HG03571 (cell line): Measurements from ENCODE around the gene RBM15B.
"Not testable (repeated sequence)": the region's sequence is repeated elsewhere in the genome, so short reads cannot be mapped to it uniquely, and the experiment has no call there.

Source experiments
- ATAC-seq: cut with Tn5 transposase; IDR thresholded peaks from one replicate; pipeline ENCODE4 v1.9.1; 2021; ENCODE audit not compliant: unreplicated experiment

The RBM15B gene, protein sequence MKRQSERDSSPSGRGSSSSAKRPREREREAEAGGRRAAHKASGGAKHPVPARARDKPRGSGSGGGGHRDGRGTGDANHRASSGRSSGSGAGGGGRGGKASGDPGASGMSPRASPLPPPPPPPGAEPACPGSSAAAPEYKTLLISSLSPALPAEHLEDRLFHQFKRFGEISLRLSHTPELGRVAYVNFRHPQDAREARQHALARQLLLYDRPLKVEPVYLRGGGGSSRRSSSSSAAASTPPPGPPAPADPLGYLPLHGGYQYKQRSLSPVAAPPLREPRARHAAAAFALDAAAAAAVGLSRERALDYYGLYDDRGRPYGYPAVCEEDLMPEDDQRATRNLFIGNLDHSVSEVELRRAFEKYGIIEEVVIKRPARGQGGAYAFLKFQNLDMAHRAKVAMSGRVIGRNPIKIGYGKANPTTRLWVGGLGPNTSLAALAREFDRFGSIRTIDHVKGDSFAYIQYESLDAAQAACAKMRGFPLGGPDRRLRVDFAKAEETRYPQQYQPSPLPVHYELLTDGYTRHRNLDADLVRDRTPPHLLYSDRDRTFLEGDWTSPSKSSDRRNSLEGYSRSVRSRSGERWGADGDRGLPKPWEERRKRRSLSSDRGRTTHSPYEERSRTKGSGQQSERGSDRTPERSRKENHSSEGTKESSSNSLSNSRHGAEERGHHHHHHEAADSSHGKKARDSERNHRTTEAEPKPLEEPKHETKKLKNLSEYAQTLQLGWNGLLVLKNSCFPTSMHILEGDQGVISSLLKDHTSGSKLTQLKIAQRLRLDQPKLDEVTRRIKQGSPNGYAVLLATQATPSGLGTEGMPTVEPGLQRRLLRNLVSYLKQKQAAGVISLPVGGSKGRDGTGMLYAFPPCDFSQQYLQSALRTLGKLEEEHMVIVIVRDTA

DNA sequence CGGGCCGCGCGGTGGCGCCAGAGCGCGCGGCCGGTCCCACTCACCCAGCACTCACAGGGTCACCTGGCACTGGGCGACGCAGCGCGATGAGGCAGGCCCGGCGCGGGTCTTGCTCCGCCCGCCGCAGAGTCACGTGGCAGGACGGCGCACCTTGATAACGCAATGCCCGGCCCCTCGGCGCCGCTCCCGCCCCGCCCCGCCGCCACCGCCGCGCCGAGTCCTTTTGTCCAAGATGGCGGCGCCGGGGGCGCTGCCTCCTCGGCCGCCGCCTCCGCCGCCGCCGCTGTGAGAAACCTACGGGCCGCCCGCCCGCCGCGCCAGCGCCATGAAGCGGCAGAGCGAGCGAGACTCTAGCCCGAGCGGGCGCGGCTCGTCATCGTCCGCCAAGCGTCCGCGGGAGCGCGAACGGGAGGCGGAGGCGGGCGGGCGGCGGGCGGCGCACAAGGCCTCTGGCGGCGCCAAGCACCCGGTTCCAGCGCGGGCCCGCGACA is at the start of gene RBM15B:
RBM15B (plus strand) TSS at position 211 of the 491 bp plus-strand sequence; CDS start at position 326, 115 bp downstream.
- ATAC-seq, result peak; percentile 85

DNA sequence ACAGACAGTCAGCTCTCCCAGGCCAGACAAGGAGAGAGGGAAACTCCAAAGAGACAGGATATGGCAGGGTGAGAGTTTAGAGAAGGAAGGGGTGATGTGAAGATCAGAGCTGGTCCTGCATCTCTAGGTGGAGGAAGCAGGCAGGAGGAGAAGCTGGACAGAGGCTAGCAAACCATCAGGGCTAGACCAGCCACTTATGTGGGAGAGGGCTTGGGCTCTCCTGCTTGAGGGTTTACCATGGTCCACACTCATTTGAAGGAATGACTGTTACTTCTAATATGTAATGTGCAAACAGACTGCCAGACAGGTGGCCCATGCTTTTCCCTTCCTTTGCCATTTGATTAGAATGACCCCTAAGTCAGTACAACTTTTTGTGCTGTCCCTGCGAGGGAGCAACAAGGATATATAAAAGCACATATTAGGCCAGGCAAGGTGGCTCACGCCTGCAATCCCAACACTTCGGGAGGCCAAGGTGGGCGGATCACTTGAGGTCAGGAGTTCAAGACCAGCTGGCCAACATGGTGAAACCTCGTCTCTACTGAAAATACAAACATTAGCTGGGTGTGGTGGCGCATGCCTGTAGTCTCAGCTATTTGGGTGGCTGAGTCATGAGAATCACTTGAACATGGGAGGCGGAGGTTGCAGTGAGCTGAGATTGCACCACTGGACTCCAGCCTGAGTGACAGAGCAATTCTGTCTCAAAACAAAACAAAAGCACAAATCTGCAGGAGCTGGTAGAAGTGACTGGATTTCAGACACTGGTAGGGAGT is 47.0 kb upstream of the RBM15B start:
- no peak for ATAC-seq

DNA sequence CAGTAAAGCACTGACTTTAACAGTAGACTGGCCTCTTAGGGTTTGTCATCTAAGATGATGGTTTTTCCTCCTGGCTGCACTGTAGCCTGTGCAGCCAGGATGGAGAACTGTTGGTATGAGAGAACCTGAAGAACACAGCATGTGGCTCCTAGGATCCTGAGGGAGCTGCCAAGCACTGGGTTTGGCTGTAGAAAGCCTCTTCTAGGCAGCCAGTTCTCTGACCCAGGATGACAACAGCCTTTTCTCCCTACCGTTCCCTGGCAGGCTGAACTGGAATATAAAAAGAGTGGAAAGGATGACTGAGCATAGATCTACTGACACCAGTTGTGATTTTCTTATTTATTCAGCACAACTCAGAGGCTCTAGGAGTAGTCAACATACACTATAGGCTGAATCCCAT is 40.3 kb upstream of the RBM15B start:
- no peak for ATAC-seq

DNA sequence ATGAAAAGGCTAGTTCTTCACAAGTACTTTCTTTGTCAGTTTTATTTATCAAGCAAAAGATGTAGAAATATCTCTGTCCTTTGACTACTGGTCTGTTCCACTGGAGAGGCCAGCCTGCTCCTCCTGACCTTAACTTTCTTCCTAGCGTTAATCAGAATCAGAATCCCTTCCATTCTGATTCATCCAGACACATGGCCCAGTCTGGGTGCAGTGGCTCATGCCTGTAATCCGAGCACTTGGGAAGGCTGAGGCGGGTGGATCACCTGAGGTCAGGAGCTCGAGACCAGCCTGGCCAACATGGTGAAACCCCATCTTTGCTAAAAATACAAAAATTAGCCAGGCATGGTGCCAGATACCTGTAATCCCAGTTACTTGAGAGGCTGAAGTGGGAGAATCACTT is 38.0 kb upstream of the RBM15B start:
- ATAC-seq, result no peak

DNA sequence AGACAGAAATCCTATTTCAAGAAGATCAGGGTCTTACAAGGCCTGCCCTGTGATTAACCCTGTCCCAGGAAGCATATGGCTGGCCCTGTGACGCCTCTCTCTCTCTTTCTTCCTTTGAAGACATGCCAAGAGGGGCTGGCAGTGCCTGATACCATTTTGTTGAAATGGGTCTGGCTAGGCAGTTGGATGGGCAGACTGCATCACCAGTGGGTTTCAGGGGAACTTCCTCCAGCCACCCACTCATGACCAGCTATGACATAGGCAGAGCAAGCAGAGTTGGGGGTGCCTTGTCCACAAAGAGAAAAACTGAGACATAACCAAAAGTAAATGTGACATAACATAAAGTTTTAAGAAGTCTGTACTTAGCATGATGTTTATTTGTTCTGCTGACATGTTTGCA is 37.4 kb upstream of the RBM15B start:
- ATAC-seq, result no peak

DNA sequence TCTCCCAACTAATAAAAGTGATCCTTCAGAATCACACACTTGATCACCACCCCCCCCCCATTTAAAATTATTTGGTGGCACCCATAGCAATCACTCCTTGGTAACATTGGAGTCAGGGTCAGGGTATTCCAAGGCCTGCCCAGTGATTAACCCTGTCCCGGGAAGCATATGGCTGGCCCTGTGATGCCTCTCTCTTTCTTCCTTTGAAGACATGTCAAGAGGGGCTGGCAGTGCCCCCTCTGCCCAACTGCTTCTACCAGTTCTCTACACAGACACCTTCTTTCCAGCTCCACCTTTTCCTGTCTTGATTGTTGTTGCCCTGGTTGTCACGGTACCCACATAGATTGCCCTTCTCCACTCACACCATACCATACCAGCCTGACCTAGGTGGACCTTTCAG is 36.9 kb upstream of the RBM15B start:
- no peak for ATAC-seq

DNA sequence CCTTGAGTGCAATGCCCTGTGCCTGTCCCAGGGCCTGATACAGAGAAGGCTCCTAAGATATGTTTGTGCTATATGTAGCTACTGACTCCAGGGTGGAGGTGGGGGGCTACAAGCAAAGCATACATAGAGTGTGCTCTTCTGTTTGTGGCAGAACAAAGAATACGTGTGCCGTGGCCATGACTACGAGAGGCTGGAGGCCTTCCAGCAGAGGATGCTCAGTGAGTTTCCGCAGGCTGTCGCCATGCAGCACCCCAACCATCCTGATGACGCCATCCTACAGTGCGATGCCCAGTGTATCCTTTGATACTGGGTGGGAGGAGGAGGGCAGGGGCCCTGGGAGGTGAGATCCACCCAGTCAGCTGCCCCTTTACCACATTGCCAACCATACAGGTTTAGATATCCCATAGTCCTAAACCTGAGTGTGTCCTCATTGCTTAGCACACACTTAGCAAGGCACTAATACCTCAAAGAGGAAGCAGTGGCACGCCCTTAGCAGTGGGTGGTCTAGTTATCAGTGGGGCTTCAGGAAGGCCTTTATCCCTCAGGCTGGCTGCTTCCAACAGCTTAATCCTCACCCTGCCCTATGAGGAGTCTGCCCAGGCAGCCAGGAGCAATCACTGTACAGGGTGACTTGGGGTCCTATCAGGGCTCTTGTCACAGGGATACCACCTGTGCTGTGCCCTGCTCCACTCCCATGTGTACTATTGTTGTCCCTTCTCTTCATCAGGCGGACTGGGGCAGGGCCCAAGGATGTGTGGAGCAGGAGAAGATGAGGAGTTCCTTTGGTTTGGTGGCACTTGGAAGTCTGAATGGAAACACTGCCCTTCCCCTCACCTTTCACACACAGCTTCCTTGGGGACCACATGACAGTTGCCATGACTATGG is 36.1 kb upstream of the RBM15B start:
- ATAC-seq, result no peak

DNA sequence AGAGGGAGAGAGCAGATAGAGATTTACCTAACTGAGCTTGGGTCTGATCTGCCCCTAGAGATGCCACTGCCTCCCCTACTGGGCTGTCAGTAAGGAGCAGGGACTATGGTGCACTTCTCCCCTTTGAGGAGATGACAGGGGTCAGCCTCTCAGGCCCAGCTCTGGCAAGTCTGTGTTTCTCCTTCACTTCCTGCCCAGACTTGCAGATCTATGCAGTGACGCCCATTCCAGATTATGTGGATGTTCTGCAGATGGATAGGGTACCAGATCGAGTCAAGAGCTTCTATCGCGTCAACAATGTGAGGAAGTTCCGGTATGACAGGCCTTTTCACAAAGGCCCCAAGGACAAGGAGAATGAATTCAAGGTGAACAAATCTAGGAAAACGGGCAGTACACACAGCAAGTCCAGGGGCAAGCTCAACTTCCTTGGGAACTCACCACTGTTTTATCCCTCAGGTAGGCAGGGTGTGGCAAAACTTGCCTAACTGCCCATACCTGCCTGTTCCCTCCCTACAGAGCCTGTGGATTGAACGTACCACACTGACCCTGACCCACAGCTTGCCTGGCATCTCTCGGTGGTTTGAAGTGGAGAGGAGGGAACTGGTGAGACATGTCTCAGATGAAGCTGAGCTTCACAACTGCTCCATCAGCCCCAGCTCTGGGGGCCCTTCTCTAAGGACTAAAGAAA is 35.0 kb upstream of the RBM15B start:
- ATAC-seq, result no peak

DNA sequence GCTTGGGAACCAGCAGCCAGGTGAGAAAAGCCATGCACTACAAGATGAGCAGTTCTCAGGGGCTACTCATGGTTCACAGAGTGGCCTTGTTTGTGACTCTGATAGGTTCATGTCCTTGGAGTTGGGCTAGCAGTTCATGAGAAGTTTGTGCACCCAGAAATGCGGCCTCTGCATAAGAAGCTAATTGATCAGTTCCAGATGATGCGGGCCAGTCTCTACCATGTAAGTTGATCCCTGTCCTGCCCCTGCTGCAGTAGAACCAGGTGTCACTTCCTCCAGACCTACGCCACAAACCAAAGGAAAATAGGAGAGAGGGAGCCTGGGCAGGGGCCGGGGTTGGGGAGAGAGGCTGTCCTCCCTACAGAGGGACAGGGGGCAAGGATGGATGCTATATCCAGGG is 33.2 kb upstream of the RBM15B start:
- no peak for ATAC-seq

DNA sequence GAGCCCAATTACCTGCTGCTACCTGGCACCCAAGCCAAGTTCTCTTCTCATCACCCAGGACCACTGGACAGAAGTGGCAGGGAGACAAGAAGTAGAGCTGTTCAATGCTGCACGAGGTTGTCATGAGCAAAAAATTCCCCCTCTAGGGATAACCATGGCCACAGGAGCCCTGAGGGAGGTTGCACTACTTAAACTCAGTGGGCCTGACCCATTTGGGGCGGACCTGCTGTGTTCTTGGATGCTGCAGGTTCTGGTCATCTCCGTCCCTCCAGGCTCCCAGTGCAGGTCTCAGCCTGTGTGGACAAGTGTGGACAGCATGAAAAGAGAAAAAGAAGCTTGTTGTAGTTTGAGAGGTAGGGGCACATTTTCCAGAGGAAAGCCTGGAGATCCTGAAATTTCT is 32.1 kb upstream of the RBM15B start:
- no peak for ATAC-seq

DNA sequence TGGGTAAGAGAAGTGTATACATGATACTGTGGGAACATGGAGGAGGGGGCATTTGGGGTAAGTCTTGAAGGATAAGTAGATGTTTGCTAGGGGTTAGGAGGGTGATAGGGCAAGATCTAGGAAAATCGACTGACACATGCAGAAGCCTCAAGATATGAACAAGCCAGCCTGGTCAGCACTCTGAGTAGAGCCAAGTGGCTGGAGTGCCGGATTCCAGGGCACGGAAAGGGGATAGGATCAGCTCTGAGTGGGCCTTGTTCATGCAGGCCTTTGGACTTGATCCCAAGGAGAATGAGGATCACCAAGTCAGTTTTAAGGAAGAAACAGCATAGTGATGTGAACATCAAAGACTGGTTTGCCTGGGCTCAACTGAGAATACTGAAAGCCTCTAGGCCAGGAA is 30.3 kb upstream of the RBM15B start:
- ATAC-seq, result no peak

DNA sequence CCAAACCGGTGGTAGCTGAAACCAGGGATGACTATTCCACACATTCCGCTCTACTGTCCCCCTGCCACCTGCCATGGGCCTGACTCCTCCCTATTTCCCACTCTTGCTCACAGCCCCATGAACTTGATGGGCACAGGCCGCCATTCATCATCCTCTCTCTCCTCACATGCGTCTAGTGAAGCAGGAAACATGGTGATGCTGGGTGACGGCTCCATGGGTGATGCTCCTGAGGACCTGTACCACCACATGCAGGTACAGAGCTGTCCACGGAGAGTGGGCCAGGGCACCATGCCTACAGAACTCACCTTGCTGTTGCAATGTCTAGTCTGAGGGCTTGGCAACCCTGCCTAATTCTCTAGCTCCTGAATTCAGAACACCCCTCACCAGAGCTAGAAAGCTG is 29.3 kb upstream of the RBM15B start:
- ATAC-seq, result no peak

DNA sequence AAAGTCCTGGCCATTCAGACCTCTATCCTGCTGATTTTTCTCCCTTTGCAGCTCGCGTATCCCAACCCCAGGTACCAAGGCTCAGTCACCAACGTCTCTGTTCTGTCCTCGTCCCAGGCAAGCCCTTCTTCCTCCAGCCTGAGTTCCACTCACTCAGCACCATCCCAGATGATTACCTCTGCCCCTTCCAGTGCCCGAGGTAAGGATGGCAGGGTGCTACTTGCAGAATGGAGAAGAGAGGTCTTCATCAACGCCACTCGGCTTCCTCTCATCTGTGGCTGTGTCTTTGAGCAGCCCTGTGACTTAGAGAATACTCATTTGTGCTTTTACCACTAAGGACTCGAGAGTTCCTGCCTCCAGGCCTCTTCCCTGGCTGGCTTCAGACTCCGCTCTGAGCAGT is 28.6 kb upstream of the RBM15B start:
- ATAC-seq, result no peak

DNA sequence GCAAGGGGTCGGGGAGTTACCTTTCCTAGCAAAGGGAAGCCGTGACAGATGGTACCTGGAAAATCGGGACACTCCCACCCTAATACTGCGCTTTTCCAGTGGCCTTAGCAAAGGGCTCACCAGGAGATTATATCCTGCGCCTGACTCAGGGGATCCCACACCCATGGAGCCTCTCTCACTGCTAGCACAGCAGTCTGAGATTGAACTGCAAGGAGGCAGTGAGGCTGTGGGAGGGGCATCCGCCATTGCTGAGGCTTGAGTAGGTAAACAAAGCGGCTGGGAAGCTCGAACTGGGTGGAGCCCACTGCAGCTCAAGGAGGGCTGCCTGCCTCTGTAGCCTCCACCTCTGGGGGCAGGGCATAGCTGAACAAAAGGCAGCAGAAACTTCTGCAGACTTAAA is 22.8 kb upstream of the RBM15B start:
- not testable (repeated sequence) for ATAC-seq

DNA sequence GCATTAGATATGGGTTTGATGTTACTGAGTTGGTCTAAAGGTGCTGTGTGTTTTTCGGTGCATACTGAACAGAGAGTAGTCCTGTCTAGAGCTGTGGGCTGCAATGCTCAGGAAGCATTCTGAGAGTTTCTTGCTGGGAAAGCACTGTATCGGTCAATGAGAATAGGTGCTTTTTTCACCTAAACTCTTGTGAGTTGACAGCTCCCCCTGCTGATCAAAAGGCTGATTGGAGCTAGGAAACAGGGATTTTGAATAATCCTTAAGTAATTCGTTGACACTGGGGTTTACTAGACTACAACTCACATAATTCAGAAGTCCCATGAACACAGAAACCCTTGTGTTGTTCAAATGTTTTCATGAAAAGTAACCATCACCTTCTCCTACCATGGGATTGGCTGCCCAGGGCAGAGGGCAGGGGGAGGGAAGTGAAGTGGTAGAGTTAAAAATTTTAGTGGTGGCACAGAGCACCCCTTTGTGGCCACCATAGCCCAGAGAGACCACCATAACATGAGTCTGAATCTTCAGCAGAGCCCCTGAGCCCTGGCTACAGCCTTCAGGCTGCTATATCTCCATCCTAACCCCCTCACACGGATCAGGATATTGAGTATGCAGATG is 19.0 kb upstream of the RBM15B start:
- ATAC-seq, result no peak

DNA sequence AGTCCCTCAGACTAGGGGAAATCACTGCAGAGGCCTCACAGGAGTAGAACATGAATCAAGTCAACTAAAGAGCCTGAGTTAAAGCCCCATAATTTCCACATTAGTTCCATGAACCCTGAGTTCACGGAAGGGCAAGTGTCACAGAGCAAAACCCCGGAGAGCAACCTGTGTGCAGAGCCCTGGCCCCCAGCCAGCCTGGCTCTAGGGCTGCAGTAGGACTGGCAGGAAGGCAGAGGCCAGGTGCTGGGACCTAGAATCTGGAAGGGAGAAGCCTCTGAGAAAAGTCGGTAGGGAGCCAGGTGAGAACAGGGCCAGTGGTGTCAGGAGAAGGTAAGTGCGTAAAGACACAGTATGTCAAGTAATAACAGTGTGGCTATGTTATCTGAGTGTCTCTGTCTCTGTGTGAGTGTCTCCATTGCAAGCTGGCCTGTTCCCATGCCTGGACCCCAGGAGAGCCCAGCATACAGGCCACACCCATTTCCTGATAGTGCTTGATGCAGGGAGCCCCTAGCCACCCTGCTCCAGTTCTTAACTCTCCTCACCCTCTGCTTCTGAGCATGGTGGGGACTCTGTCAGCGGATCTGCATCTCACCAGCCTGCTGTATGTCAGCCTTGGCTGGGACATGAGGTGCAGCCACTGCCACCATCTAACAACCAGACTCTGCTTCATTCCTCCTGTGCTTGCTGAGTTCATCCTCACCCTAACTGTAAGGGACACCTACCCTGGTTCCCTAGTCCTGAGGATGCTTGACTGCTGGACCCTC is 17.2 kb upstream of the RBM15B start:
- no peak for ATAC-seq

DNA sequence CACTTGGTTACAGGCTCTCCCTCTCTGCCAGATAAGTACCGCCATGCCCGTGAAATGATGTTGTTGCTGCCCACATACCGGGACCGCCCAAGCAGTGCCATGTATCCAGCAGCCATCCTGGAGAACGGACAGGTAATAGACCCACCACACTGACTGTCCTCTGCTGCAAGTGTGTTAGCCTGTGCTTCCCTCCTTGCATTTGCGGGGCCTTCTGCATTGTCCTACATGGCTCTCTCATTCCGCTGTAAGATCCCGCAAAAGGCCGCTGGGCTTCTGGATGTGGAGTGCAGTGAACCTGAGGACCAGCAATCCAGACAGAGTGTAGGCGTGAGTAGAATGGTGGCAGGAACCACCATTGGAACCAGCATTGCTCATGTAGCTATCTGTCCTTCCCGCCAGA is 16.6 kb upstream of the RBM15B start:
- ATAC-seq, result no peak

DNA sequence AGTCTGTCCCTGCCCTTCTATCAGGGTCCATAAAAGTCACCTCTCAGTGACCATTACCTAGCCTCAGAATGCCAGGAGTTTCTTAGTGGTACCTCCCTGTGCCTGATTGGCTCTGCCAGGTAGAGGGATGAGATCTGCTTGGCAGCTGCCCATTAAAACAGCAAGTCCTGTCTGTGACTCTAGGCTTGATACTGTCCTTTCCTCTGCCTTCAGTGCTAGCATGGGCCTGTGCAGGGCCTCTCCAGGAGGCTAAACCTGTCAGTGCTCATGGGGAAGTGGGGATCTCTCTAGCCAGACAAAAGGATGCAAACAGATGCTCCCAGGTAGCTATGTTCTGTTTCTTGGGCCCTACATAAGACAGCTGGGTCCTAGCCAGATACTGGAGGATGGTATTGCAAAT is 15.9 kb upstream of the RBM15B start:
- no peak for ATAC-seq

DNA sequence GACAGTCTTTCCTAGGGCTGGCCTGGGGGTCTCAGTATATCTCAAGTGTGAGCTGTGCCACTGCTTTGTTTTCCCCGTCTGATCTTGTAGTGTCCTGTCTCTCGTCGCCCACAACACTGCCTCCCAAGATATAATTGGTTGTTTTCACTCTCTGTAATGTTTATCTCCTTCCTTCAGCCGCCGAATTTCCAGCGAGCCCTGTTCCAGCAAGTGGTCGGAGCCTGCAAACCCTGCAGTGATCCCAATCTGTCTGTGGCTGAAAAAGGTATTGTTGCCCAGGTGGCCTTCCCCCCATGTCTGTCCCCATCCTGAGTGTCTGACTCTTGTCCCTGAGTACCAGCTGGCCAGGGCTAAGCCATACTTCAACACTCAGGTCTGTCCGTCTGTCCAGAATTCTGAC is 15.5 kb upstream of the RBM15B start:
- no peak for ATAC-seq
